H9 (cell line): Measurements from ENCODE around the gene KRT9. TPM values are rescaled to one million over a fixed set of nuclear protein-coding genes. Genes with fewer than 3 reads are reported as not detected.

Experiments
- DNase-seq: peaks from one replicate; pipeline ENCODE4 v3.0.0-alpha.2; 2017
- H2AFZ ChIP-seq: one replicate; pipeline ENCODE4 v1.6.1; 2013; ENCODE audit warnings: mild to moderate bottlenecking, low read length, control low read depth, moderate library complexity
- H2AK5ac ChIP-seq: 2 replicates; pipeline ENCODE4 v1.6.1; 2013; ENCODE audit warnings: low read length, control low read depth, mixed read lengths; ENCODE audit not compliant: insufficient read length
- H2BK120ac ChIP-seq: one replicate; pipeline ENCODE4 v1.6.1; 2013; ENCODE audit warnings: low read depth, mild to moderate bottlenecking, low read length, control low read depth, inconsistent platforms; ENCODE audit not compliant: poor library complexity, severe bottlenecking
- H2BK12ac ChIP-seq: 2 replicates; pipeline ENCODE4 v1.6.1; 2013; ENCODE audit warnings: low read length, control low read depth, mixed read lengths, low read depth; ENCODE audit not compliant: insufficient read length
- H2BK15ac ChIP-seq: 2 replicates; pipeline ENCODE4 v1.6.1; 2013; ENCODE audit warnings: low read depth, low read length, control low read depth
- H2BK20ac ChIP-seq: one replicate; pipeline ENCODE4 v1.6.1; 2013; ENCODE audit warnings: low read depth, mild to moderate bottlenecking, low read length, control low read depth, inconsistent platforms; ENCODE audit not compliant: poor library complexity, severe bottlenecking
- H2BK5ac ChIP-seq: 2 replicates; pipeline ENCODE4 v1.6.1; 2013; ENCODE audit warnings: low read length, control low read depth, mixed read lengths; ENCODE audit not compliant: insufficient read length
- H3K14ac ChIP-seq: 2 replicates; pipeline ENCODE4 v1.6.1; 2013; ENCODE audit warnings: low read length, control low read depth; ENCODE audit not compliant: insufficient read depth
- H3K18ac ChIP-seq: 2 replicates; pipeline ENCODE4 v1.6.1; 2013; ENCODE audit warnings: low read depth, mild to moderate bottlenecking, mixed read lengths, low read length, control low read depth; ENCODE audit not compliant: insufficient read length
- H3K23ac ChIP-seq: 2 replicates; pipeline ENCODE4 v1.6.1; 2013; ENCODE audit warnings: low read length, control low read depth, mixed read lengths, low read depth; ENCODE audit not compliant: insufficient read length
- H3K23me2 ChIP-seq: 2 replicates; pipeline ENCODE4 v1.6.1; 2013; ENCODE audit warnings: low read depth, mild to moderate bottlenecking, mixed read lengths, low read length, control low read depth; ENCODE audit not compliant: insufficient read length, poor library complexity, severe bottlenecking
- H3K27ac ChIP-seq: 2 replicates; pipeline ENCODE4 v1.5.1; 2013; ENCODE audit warnings: low read length, control low read depth, mixed read lengths, low read depth; ENCODE audit not compliant: insufficient read length
- H3K27me3 ChIP-seq: 2 replicates; pipeline ENCODE4 v1.6.1; 2013; ENCODE audit warnings: low read length, control low read depth, inconsistent platforms; ENCODE audit not compliant: insufficient read depth
- H3K4ac ChIP-seq: 2 replicates; pipeline ENCODE4 v1.6.1; 2013; ENCODE audit warnings: low read depth, mild to moderate bottlenecking, control low read depth, inconsistent platforms, low read length, moderate library complexity
- H3K4me1 ChIP-seq: 2 replicates; pipeline ENCODE4 v1.6.1; 2013; ENCODE audit warnings: low read length, control low read depth, inconsistent platforms; ENCODE audit not compliant: insufficient read depth
- H3K4me2 ChIP-seq: 2 replicates; pipeline ENCODE4 v1.6.1; 2013; ENCODE audit warnings: low read length, control low read depth, mixed read lengths; ENCODE audit not compliant: insufficient read length, insufficient read depth
- H3K56ac ChIP-seq: 2 replicates; pipeline ENCODE4 v1.6.1; 2013; ENCODE audit warnings: low read depth, mild to moderate bottlenecking, mixed read lengths, low read length, control low read depth; ENCODE audit not compliant: insufficient read length
- H3K79me1 ChIP-seq: 2 replicates; pipeline ENCODE4 v1.6.1; 2013; ENCODE audit warnings: low read depth, mild to moderate bottlenecking, moderate library complexity, low read length, control low read depth, inconsistent platforms; ENCODE audit not compliant: insufficient read depth, poor library complexity, severe bottlenecking
- H3K79me2 ChIP-seq: 2 replicates; pipeline ENCODE4 v1.6.1; 2013; ENCODE audit warnings: low read length, control low read depth, inconsistent platforms; ENCODE audit not compliant: insufficient read depth
- H3K9ac ChIP-seq: 2 replicates; pipeline ENCODE4 v1.6.1; 2013; ENCODE audit warnings: low read length, control low read depth, mixed read lengths; ENCODE audit not compliant: insufficient read length; ENCODE audit errors: extremely low read depth
- H3K9me3 ChIP-seq: one replicate; pipeline ENCODE4 v1.6.1; 2013; ENCODE audit warnings: low read depth, low read length, inconsistent platforms; ENCODE audit not compliant: control insufficient read depth
- H3T11ph ChIP-seq: one replicate; pipeline ENCODE4 v1.6.1; 2013; ENCODE audit warnings: mild to moderate bottlenecking, low read length, control low read depth, inconsistent platforms
- H4K20me1 ChIP-seq: one replicate; pipeline ENCODE4 v1.6.1; 2013; ENCODE audit not compliant: control insufficient read depth, insufficient read length, insufficient read depth
- H4K5ac ChIP-seq: 2 replicates; pipeline ENCODE4 v1.6.1; 2013; ENCODE audit warnings: low read depth, mild to moderate bottlenecking, mixed read lengths, low read length, control low read depth; ENCODE audit not compliant: insufficient read length
- H4K8ac ChIP-seq: replicated peaks from 2 replicates; pipeline ENCODE4 v1.6.1; 2013; ENCODE audit warnings: low read length, control low read depth, mixed read lengths, low read depth; ENCODE audit not compliant: insufficient read length
- H4K91ac ChIP-seq: 2 replicates; pipeline ENCODE4 v1.6.1; 2013; ENCODE audit warnings: low read depth, mild to moderate bottlenecking, moderate library complexity, mixed read lengths, low read length, control low read depth; ENCODE audit not compliant: insufficient read length
- H3K27ac Mint-ChIP-seq, 3 experiments: 2 replicates in 2 of 3; 3 replicates in 1 of 3; pipeline ENCODE4 v1.8.0; 2020 to 2021; ENCODE audit warnings: mixed read lengths in 3 of 3, mild to moderate bottlenecking in 1 of 3, moderate library complexity in 1 of 3
- H3K27me3 Mint-ChIP-seq: 2 replicates; pipeline ENCODE4 v1.8.0; 2021; ENCODE audit warnings: low read depth, mild to moderate bottlenecking, moderate library complexity, mixed read lengths
- H3K36me3 Mint-ChIP-seq, 3 experiments: 2 replicates in 2 of 3; 3 replicates in 1 of 3; pipeline ENCODE4 v1.8.0; 2020 to 2021; ENCODE audit warnings: low read depth in 3 of 3, mixed read lengths in 3 of 3; ENCODE audit not compliant: insufficient read depth in 1 of 3
- H3K4me1 Mint-ChIP-seq, 2 experiments: 2 replicates each; pipeline ENCODE4 v1.8.0; 2020; ENCODE audit warnings: mixed read lengths in 2 of 2
- H3K4me3 Mint-ChIP-seq, 2 experiments: 2 replicates in 1 of 2; 3 replicates in 1 of 2; pipeline ENCODE4 v1.8.0; 2020 to 2021; ENCODE audit warnings: mild to moderate bottlenecking in 2 of 2, mixed read lengths in 2 of 2, moderate library complexity in 1 of 2
- H3K9me3 Mint-ChIP-seq, 2 experiments: 2 replicates in 1 of 2; 3 replicates in 1 of 2; pipeline ENCODE4 v1.8.0; 2020; ENCODE audit warnings: mild to moderate bottlenecking in 2 of 2, mixed read lengths in 2 of 2, moderate library complexity in 1 of 2
- WGBS: extraction: QIAGEN DNeasy Blood & Tissue Kit; methylation state at CpG from one replicate; pipeline ENCODE4 v1.1.7; 2013; ENCODE audit warnings: missing lambda C conversion rate, low lambda C conversion rate, mixed read lengths; ENCODE audit not compliant: insufficient read length; ENCODE audit errors: extremely low coverage; 5-methylcytosine and 5-hydroxymethylcytosine counted together
- total RNA-seq: library from RNA; stranded (reverse); gene quantifications from 2 replicates; pipeline ENCODE4 v1.2.1, GENCODE V29; 2021
- TF ChIP-seq, protein P1 (sequence below): fragments of 200-600 bp; sonication (generic); conservative IDR thresholded peaks from 3 replicates; pipeline ENCODE4 v1.8.0; 2021; ENCODE audit warnings: antibody characterized with exemption, mild to moderate bottlenecking

KRT9 gene
- total RNA-seq, 1 experiment from 2014 or later, result not detected

DNA sequence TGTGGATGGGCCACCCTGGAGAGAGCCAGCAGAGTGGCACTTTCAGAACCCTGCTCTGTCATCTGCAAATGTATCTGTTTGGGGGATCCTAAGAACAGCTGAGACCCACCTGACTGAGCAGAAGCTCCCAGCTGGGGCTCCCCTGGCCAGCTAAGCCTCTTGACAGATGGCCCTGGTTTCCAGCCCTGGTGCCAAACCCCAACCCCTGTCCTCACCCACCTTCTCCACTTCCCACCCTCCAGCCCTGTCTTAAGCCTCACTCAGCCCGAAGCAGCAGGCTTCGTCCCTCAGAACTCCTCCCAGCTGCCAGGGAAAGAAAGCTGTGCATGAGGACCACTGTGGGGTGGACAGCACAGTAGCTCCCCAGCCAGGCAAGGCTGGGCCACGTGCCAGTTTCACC lies 3.5 kb upstream of the KRT9 start:
- Histone ChIP-seq H3K27me3 (no peaks in the 10 kb centered on the region), H2BK12ac (no peak overlapping the region), H3K23ac (no peak overlapping the region), H4K8ac (no peak overlapping the region), H3K9me3 (no peaks in the 10 kb centered on the region), H3K14ac (no peak overlapping the region), H4K20me1 (no peaks in the 10 kb centered on the region), H3K27ac (no peak overlapping the region), H3K23me2 (no peaks in the 10 kb centered on the region), H3T11ph (no peak overlapping the region), H2BK15ac (no peak overlapping the region), H2AK5ac (no peak overlapping the region), H2BK5ac (no peak overlapping the region), H3K4ac (no peak overlapping the region), H3K79me2 (no peaks in the 10 kb centered on the region), H2BK120ac (no peak overlapping the region), H2AFZ (no peak overlapping the region), H3K4me1 (no peaks in the 10 kb centered on the region; the same call in 1 of the 2 replicates), H4K91ac (no peak overlapping the region), H3K79me1 (no peaks in the 10 kb centered on the region), H2BK20ac (no peak overlapping the region), H3K56ac (no peak overlapping the region), H3K4me2 (no peak overlapping the region), H4K5ac (no peak overlapping the region), H3K18ac (no peak overlapping the region), H3K9ac (no peak overlapping the region)
- H3K4me3 Mint-ChIP-seq, result no peak overlapping the region
- WGBS, result no CpG with 5 or more reads among the region's 3 CpGs
- peaks cover 9 to 11% of the 10 kb centered on the region in 2 experiments for H3K4me1 Mint-ChIP-seq
- TF ChIP-seq, protein P1, sequence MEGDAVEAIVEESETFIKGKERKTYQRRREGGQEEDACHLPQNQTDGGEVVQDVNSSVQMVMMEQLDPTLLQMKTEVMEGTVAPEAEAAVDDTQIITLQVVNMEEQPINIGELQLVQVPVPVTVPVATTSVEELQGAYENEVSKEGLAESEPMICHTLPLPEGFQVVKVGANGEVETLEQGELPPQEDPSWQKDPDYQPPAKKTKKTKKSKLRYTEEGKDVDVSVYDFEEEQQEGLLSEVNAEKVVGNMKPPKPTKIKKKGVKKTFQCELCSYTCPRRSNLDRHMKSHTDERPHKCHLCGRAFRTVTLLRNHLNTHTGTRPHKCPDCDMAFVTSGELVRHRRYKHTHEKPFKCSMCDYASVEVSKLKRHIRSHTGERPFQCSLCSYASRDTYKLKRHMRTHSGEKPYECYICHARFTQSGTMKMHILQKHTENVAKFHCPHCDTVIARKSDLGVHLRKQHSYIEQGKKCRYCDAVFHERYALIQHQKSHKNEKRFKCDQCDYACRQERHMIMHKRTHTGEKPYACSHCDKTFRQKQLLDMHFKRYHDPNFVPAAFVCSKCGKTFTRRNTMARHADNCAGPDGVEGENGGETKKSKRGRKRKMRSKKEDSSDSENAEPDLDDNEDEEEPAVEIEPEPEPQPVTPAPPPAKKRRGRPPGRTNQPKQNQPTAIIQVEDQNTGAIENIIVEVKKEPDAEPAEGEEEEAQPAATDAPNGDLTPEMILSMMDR, result no peak
- DNase-seq, result no peak
- H3K36me3 Mint-ChIP-seq, result no peaks in the 10 kb centered on the region; a peak in 1 of 7 replicates
- peaks cover 50% of the 10 kb centered on the region for H3K27me3 Mint-ChIP-seq
- no peaks in the 10 kb centered on the region for H3K9me3 Mint-ChIP-seq
- H3K27ac Mint-ChIP-seq, result no peak overlapping the region; a peak in 1 of 7 replicates
